GM19452 (cell line): ENCODE measurements around the gene FASN.

Experiments
- ATAC-seq: cut with Tn5 transposase; IDR thresholded peaks from one replicate; pipeline ENCODE4 v1.9.1; 2021; ENCODE audit not compliant: unreplicated experiment

Gene FASN

DNA sequence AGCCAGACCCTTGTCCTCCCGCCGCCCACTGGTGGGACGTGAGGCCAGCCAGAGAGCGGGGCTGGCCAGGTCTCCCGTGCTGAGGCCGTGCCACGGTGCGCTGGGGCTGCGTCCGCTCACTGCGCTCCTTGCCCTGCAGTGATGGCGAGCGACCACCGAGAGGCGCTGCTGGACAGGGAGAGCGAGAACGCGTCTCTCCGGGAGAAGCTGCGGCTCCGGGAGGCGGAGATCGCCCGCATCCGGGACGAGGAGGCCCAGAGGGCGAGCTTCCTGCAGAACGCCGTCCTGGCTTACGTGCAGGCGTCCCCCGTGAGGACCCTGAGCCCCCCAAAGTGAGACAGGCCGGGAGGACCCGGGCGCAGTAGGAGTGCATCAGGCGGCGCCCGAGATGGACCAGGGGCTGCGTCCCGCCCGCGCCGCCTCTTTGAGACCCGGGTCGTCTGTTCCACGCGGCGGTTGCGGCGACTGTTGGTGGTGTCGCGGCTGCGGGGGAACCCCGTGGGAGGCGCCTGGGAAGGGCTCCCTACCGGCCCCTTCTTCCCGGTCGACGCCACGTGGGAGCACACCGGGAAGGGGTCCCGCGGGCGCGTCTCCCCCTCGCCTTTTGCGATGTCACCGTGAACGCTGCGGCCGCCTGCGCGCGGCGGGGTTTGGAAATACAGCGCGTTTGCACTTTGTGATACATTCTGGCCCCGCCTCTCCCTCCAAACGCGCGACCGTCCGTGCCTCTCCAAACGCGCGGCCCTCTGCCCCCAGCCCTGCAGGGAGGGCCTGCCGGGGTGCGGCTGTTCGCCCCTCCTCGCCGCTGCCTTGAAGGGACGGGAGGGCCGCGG is 67.3 kb downstream of the FASN start:
- no peak for ATAC-seq

DNA sequence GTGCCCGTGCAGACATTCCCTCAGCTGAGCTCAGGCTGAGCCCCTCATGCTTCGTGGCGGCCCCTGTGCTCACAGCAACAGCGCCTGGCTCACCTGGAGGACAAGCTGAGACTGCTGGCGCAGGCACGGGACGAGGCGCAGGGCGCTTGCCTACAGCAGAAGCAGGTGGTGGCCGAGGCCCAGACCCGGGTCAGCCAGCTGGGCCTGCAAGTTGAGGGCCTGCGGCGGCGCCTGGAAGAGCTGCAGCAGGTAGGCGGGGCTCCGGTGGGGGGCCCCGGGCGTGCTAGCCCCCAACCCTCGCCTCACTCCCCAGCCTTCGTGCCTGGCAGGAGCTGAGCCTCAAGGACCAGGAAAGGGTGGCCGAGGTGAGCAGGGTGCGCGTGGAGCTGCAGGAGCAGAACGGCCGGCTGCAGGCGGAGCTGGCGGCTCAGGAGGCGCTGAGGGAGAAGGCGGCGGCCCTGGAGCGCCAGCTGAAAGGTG is 68.0 kb downstream of the FASN start:
- ATAC-seq, result no peak

DNA sequence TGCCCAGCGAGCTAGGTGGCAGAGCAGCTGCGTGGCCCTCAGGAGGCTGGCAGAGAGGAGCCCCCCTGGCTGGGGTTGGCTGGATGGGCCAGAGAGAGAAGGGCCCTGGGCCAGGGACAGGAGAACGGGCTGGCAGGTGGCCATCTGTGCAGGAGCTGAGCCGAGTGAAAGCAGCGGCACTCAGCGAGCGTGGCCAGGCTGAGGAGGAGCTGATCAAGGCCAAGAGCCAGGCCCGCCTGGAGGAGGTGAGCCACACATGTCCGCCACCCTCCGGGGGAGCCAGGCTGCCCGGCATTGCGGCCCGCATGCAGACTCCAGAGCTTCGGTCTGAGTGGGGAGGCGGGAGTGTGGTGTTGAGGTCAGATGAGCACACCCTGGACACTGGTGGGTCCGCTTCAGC is 68.6 kb downstream of the FASN start:
- ATAC-seq, result no peak

- no peak for ATAC-seq
Measured at GRCh38 chr17:82028966-82029365, 69.1 kb downstream of the FASN start.
